ENCODE data around the gene ATRX.
"Not testable (repeated sequence)": the region's sequence is repeated elsewhere in the genome, so short reads cannot be mapped to it uniquely, and the experiment has no call there.

ATRX gene

GRCh38 chrX:77500164-77500563 is 285.9 kb downstream of the ATRX start:
- not testable (repeated sequence) for DNase-seq (ENCODE audit: low read depth in 1 of 2, low spot score in 1 of 2)

- no peak for DNase-seq (ENCODE audit: low read depth in 1 of 2, low spot score in 1 of 2)
Measured at GRCh38 chrX:77493677-77494553, 292.1 kb downstream of the ATRX start.

GRCh38 chrX:77484045-77484444 is 302.0 kb downstream of the ATRX start:
- no peak for DNase-seq (ENCODE audit: low read depth in 1 of 2, low spot score in 1 of 2)

- no peak for DNase-seq (ENCODE audit: low read depth in 1 of 2, low spot score in 1 of 2)
Measured at GRCh38 chrX:77455437-77455836, 330.6 kb downstream of the ATRX start.

Measured in activated T-helper 1 cell treated with anti-CD3 and anti-CD28 coated beads, Interleukin-2, amount 50 U/mL, for 16 hours (primary cell).